ENCODE measurements around the gene PRSS16.
"Not testable (repeated sequence)": the region's sequence is repeated elsewhere in the genome, so short reads cannot be mapped to it uniquely, and the experiment has no call there.

The PRSS16 gene

GRCh38 chr6:27247133-27247836 lies at the start of gene PRSS16:
Gene PRSS16, plus strand, starts transcription at chr6:27247701. Its CDS starts 37 bp downstream, at chr6:27247738.
- no peaks in the 10 kb centered on the region for H3K36me3 ChIP-seq (ENCODE audit: insufficient read depth, low read length)
- TF ChIP-seq POLR2AphosphoS5 (IDR thresholded peaks at IDR 0.05; ENCODE audit: borderline replicate concordance, low read depth, low read length) (no peak), FOXP2 (optimal IDR thresholded peaks at IDR 0.05; ENCODE audit: control extremely low read depth, extremely low read length, insufficient read depth) (no peak), EZH2 (IDR thresholded peaks at IDR 0.05) (no peak)
- H3K4me3 ChIP-seq, result no peak within 1 kb of the TSS
- H3K9ac ChIP-seq (ENCODE audit: insufficient read length), result no peak within 1 kb of the TSS
- no peak for DNase-seq (ENCODE audit: low read depth, low spot score)
- no peak within 1 kb of the TSS for H3K27ac ChIP-seq
- H3K9me3 ChIP-seq (ENCODE audit: low read depth, low read length), result no peaks in the 10 kb centered on the region

- no peak for DNase-seq (ENCODE audit: low read depth, low spot score)
- H3K9ac ChIP-seq (ENCODE audit: insufficient read length), result no peak overlapping the region
- no peak overlapping the region for H3K4me3 ChIP-seq
- TF ChIP-seq POLR2AphosphoS5 (IDR thresholded peaks at IDR 0.05; ENCODE audit: borderline replicate concordance, low read depth, low read length), result no peak
- H3K9me3 ChIP-seq (ENCODE audit: low read depth, low read length), result no peaks in the 10 kb centered on the region
- H3K36me3 ChIP-seq (ENCODE audit: insufficient read depth, low read length), result no peaks in the 10 kb centered on the region
- no peak overlapping the region for H3K27ac ChIP-seq
Observed at GRCh38 chr6:27205375-27206278, 41.9 kb upstream of the PRSS16 start.

- no peak overlapping the region for H3K9ac ChIP-seq (ENCODE audit: insufficient read length)
- DNase-seq (ENCODE audit: low read depth, low spot score), result no peak
- no peaks in the 10 kb centered on the region for H3K9me3 ChIP-seq (ENCODE audit: low read depth, low read length)
- no peak overlapping the region for H3K27ac ChIP-seq
- TF ChIP-seq EZH2 (IDR thresholded peaks at IDR 0.05) (no peak), POLR2AphosphoS5 (IDR thresholded peaks at IDR 0.05; ENCODE audit: borderline replicate concordance, low read depth, low read length) (no peak), FOXP2 (optimal IDR thresholded peaks at IDR 0.05; ENCODE audit: control extremely low read depth, extremely low read length, insufficient read depth) (no peak)
- no peak overlapping the region for H3K4me3 ChIP-seq
- H3K36me3 ChIP-seq (ENCODE audit: insufficient read depth, low read length), result no peaks in the 10 kb centered on the region
Observed at GRCh38 chr6:27206806-27207205, 40.7 kb upstream of the PRSS16 start.

GRCh38 chr6:27208042-27208441 lies 39.5 kb upstream of the PRSS16 start:
- TF ChIP-seq FOXP2 (optimal IDR thresholded peaks at IDR 0.05; ENCODE audit: control extremely low read depth, extremely low read length, insufficient read depth), result no peak
- no peak overlapping the region for H3K4me3 ChIP-seq

GRCh38 chr6:27209196-27209595 lies 38.3 kb upstream of the PRSS16 start:
- H3K27ac ChIP-seq, result no peak overlapping the region
- TF ChIP-seq POLR2AphosphoS5 (IDR thresholded peaks at IDR 0.05; ENCODE audit: borderline replicate concordance, low read depth, low read length), result no peak
- TF ChIP-seq EZH2 (IDR thresholded peaks at IDR 0.05), result no peak
- no peak for TF ChIP-seq FOXP2 (optimal IDR thresholded peaks at IDR 0.05; ENCODE audit: control extremely low read depth, extremely low read length, insufficient read depth)
- no peaks in the 10 kb centered on the region for H3K9me3 ChIP-seq (ENCODE audit: low read depth, low read length)
- H3K9ac ChIP-seq (ENCODE audit: insufficient read length), result no peak overlapping the region
- no peaks in the 10 kb centered on the region for H3K36me3 ChIP-seq (ENCODE audit: insufficient read depth, low read length)
- H3K4me3 ChIP-seq, result no peak overlapping the region
- DNase-seq (ENCODE audit: low read depth, low spot score), result no peak

More at GRCh38 chr6:27208042-27208441, 39.5 kb upstream of the PRSS16 start:
- H3K9me3 ChIP-seq (ENCODE audit: low read depth, low read length), result no peaks in the 10 kb centered on the region
- H3K9ac ChIP-seq (ENCODE audit: insufficient read length), result no peak overlapping the region
- DNase-seq (ENCODE audit: low read depth, low spot score), result no peak
- H3K27ac ChIP-seq, result no peak overlapping the region
- H3K36me3 ChIP-seq (ENCODE audit: insufficient read depth, low read length), result no peaks in the 10 kb centered on the region

GRCh38 chr6:27209659-27210269 lies 37.7 kb upstream of the PRSS16 start:
- Histone ChIP-seq H3K27ac (no peak overlapping the region), H3K9me3 (ENCODE audit: low read depth, low read length) (no peaks in the 10 kb centered on the region), H3K9ac (ENCODE audit: insufficient read length) (no peak overlapping the region), H3K4me3 (no peak overlapping the region), H3K36me3 (ENCODE audit: insufficient read depth, low read length) (no peaks in the 10 kb centered on the region)
- TF ChIP-seq EZH2 (IDR thresholded peaks at IDR 0.05) (no peak), FOXP2 (optimal IDR thresholded peaks at IDR 0.05; ENCODE audit: control extremely low read depth, extremely low read length, insufficient read depth) (no peak), POLR2AphosphoS5 (IDR thresholded peaks at IDR 0.05; ENCODE audit: borderline replicate concordance, low read depth, low read length) (no peak)
- DNase-seq (ENCODE audit: low read depth, low spot score), result no peak

GRCh38 chr6:27213091-27213517 lies 34.4 kb upstream of the PRSS16 start:
- not testable (repeated sequence) for DNase-seq (ENCODE audit: low read depth, low spot score); H3K4me3 ChIP-seq; H3K9ac ChIP-seq (ENCODE audit: insufficient read length); H3K36me3 ChIP-seq (ENCODE audit: insufficient read depth, low read length); H3K9me3 ChIP-seq (ENCODE audit: low read depth, low read length); H3K27ac ChIP-seq

- H3K9ac ChIP-seq (ENCODE audit: insufficient read length), result peak overlapping the region; percentile 63
- peak overlapping the region; percentile 78 for H3K4me3 ChIP-seq
- no peak overlapping the region for H3K27ac ChIP-seq
- TF ChIP-seq POLR2AphosphoS5 (IDR thresholded peaks at IDR 0.05; ENCODE audit: borderline replicate concordance, low read depth, low read length), result no peak
- TF ChIP-seq EZH2 (IDR thresholded peaks at IDR 0.05), result no peak
- TF ChIP-seq FOXP2 (optimal IDR thresholded peaks at IDR 0.05; ENCODE audit: control extremely low read depth, extremely low read length, insufficient read depth), result no peak
- H3K36me3 ChIP-seq (ENCODE audit: insufficient read depth, low read length), result no peaks in the 10 kb centered on the region
- peak; percentile 35 for DNase-seq (ENCODE audit: low read depth, low spot score)
- H3K9me3 ChIP-seq (ENCODE audit: low read depth, low read length), result no peaks in the 10 kb centered on the region
Observed at GRCh38 chr6:27213544-27214125, 33.9 kb upstream of the PRSS16 start.
